Stimulated activated CD4-positive, alpha-beta T cell treated with anti-CD3 and anti-CD28 coated beads, TNF-alpha, amount 100 ng/mL, for 1 hour (primary cell): ENCODE measurements around the gene MED23.

Experiments used
- DNase-seq, 3 donors: peaks; one replicate each; pipeline ENCODE4 v3.0.0-alpha.2; 2020; ENCODE audit warnings: low read depth in 3 of 3, low spot score in 1 of 3

The MED23 gene, protein sequence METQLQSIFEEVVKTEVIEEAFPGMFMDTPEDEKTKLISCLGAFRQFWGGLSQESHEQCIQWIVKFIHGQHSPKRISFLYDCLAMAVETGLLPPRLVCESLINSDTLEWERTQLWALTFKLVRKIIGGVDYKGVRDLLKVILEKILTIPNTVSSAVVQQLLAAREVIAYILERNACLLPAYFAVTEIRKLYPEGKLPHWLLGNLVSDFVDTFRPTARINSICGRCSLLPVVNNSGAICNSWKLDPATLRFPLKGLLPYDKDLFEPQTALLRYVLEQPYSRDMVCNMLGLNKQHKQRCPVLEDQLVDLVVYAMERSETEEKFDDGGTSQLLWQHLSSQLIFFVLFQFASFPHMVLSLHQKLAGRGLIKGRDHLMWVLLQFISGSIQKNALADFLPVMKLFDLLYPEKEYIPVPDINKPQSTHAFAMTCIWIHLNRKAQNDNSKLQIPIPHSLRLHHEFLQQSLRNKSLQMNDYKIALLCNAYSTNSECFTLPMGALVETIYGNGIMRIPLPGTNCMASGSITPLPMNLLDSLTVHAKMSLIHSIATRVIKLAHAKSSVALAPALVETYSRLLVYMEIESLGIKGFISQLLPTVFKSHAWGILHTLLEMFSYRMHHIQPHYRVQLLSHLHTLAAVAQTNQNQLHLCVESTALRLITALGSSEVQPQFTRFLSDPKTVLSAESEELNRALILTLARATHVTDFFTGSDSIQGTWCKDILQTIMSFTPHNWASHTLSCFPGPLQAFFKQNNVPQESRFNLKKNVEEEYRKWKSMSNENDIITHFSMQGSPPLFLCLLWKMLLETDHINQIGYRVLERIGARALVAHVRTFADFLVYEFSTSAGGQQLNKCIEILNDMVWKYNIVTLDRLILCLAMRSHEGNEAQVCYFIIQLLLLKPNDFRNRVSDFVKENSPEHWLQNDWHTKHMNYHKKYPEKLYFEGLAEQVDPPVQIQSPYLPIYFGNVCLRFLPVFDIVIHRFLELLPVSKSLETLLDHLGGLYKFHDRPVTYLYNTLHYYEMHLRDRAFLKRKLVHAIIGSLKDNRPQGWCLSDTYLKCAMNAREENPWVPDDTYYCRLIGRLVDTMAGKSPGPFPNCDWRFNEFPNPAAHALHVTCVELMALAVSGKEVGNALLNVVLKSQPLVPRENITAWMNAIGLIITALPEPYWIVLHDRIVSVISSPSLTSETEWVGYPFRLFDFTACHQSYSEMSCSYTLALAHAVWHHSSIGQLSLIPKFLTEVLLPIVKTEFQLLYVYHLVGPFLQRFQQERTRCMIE (N-terminal part only)

DNA sequence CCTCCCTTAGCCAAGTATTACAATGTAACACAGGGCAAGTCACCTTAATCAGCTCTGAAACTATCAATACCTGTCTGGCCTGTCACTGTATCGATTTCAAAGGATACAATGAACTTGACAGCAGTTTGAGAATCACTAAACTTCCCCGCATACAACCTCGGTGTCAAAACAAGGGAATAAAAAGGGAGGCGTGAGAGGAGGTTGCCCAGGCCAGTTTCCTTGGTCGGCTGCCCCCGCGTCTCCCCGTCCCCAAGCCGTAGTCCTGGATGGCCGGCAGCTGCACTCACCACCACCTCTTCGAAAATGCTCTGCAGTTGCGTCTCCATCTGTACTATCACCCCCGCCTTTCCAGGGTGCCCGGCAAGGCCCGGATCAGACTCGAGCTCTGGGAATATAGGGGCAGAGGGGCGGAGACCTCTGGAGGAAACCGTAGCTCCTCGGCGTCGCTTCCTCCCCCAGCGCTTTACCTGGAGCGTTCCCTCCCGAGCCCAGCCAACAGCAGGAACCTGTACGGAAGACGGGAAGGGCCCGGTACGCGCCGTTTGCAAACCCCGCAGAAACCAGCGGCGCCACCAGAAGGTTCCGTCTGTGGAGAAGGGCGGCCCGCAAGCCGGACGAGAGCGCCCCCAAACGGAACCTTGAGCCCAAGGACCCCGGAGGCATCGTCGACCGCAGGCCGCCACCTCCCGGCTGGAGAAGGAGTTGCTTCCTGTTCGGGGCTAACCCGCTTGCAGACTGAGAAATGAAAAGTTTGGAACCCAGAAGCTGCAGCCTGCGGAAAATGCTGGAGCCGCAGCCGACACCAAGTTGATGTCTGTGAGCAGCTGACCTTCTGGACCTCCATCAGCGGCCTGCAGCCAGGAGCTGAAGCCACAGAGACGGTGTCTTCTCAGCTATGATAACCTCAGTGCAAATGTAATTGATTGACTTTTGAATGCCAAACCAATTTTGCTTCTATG, at the start of gene MED23:
Gene MED23 (minus strand): TSS at position 519 of the 959 bp plus-strand sequence. CDS start 193 bp downstream, at position 326.
- peak; percentile 79 to 99 (median 95) for DNase-seq

DNA sequence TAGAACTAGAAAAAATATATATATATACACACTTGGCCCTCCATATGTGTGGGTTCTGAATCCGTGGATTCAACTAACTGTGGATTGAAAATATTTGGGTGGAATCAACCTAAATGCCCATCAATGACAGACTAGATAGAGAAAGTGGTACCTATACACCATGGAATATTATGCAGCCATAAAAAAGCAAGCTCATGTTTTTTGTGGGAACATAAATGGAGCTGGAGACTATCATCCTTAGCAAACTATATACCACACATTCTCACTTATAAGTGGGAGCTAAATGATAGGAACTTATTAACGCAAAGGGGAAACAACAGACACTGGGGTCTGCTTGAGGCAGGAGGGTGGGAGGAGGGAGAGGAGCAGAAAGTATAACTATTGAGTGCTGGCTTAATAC, 45.1 kb upstream of the MED23 start:
- DNase-seq: no peak

DNA sequence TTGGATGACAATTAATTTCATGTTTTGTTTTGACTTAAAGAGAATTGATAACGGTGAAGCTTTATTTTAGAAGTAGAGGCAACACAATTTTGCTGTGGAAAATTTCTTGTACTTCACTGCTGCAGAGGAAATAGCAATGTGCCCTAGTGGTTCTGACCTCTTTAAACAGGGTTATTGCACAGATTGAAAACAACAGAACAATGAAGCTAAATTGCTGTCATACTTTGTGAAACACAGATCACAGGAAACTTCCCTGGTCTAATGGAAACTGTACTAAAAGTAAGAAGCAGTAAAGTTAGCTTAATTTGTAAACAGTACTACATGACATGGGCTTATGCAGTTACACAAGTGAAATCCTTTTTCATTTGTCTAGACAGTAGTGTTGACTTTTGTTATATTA, 41.8 kb upstream of the MED23 start:
- DNase-seq: no peak

DNA sequence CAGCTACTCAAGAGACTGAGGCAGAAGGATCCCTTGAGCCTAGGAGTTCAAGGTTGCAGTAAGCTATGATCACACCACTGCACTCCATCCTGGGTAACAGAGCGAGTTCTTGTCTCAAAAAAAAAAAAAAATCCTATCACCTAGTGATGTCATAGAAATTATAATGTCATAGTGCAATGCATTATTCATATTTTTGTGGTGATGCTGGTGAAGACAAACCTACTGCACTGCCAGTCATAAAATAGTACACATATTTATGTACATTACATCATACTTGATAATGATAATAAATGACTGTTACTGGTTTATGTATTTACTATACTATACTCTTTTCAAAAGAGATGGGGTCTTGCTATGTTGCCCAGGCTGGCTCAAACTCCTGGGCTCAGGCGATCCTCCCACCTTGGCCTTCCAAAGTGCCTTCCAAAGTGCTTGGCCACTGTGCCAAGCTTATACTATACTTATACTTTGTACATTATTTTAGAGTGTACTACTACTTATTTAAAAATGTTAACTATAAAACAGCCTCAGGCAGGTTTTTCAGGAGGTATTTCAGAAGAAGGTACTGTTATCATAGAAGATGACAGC, 35.6 kb upstream of the MED23 start:
- no peak for DNase-seq

DNA sequence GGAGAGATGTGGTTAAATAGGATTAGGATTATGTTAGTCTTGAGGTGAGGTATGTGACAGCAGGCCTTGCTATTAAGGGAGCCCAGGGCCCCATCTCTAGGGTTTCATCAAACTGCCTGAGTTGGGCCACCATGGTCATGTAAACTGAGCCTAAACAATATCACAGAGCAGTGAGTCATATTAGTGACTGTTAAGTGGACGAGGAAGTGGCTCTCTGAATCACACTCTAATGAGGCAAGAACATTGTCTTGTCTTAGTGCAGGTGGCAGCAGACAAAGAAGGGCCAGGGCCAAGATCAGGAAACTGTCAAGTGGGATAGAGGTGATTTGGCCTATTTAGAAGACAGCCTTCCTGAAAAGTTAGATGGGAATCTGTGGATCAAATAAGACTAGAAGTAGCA, 32.2 kb upstream of the MED23 start:
- no peak for DNase-seq

DNA sequence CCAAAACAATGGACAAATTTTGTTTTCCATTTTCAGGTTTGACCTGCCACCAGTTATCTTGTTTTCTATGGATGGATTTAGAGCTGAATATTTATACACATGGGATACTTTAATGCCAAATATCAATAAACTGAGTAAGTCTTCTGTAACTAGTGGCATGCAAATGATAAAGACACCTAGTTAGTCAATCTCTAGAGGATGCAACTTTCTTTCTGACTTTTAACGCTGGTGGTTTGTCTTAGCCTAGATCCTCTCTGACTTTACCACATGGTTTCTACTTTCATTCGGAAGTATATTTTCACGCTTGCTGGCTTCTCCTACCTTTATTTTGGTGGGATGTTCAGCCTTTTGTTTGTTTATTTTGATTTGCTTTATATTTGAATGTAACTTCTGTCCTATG, 30.2 kb upstream of the MED23 start:
- no peak for DNase-seq

DNA sequence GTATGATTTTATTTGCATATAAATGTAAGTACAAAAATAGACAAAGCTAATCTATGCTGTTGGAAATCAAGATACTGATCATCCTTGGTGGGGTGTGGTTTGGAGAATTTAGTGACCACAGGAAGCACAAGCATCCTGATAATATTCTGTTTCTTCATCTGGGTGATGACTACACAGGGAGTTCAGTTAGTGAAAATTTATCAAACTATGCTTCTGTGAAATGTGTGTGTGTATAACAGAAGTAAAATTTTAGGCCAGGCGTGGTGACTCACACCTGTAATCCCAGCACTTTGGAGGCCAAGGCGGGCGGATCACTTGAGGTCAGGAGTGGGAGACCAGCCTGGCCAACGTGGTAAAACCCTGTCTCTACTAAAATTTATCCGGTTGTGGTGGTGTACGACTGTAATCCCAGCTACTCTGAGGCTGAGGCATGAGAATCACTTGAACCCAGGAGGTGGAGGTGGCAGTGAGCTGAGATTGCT, 29.6 kb upstream of the MED23 start:
- DNase-seq: no peak

DNA sequence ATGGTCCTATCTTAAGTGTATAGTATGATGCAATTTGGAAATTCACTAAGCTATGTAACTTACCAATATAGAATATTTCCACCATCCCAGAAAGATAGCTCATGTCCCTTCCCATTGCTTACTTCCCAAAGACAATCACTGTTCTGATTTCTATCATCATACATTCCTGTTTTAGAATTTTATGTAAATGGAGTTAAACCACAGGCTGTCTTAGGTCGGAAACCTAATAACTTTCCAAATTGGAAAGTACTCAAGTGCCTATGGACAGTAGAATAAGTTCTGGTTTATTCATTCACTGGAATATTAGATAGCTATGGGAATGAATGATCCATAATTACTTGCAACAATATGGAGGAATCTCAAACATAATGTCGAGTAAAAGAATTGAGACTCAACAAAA, 29.2 kb upstream of the MED23 start:
- DNase-seq: no peak

DNA sequence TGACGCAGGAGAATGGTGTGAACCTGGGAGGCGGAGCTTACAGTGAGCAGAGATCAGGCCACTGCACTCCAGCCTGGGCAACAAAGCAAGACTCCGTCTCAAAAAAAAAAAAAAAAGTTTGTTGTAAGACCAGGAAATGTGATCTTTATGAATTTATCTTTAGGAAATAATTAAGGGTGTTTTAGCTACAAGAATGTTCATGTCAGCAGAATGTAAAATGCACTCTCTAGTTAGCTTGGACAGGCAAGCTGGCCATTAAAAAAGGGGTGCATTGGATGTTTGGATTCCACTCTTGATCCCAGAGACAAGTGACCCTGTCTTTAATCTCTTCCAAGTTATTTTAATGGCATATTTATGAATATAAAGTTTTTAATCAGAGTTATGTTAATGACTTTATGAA, 28.6 kb upstream of the MED23 start:
- no peak for DNase-seq

DNA sequence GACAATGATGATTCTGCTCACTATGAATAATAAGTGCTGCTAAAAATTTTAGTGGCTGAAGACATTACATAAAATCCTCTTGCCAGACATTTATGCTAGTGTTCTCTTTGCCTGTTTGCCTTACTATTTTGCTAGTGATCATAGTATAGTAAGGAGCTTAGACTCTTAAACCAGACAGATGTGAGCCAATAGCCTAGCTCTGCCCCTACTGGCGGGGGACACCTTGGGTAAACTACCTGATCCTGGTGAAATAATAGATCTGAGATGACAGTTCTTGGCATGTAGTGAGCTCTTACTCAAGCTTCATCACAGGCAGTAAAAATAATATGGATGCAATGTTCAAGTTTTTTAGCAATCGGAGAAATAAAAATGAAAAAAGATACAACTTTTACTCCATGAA, 27.9 kb upstream of the MED23 start:
- no peak for DNase-seq

DNA sequence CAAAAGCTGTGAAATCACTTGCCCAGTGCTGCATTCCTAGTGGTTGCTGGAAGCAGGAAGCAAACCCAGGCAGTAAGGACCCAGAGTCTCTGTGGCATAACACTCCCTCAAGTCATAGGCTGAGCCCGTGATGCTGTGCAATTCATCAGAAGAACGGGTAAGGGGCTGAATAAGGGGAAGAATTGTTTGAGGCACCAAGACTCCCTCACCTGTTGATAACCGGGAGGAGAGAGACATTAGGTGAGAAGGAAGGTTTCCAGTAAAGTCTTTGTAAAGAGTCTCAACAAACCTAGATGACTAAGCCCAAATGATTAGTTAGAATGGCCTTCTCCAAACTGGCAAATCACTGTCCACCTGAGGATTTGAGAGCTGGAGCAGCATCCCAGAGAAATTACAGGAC, 27.3 kb upstream of the MED23 start:
- DNase-seq: no peak

DNA sequence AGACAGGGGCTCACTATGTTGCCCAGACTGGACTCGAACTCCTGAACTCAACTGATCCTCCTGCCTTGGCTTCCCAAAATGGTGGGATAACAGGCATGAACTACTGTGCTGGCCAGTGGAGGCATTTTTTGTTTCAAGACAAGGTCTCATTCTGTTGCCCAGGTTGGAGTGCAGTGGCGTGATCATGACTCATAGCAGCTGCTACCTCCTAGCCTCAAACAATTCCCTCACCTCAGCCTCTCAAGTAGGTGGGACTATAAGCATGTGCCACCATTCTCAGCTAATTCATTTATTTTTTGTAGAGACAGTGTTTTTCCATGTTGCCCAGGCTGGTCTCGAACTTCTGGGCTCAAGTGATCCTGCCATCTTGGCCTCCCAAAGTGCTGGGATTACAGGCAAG, 26.3 kb upstream of the MED23 start:
- DNase-seq: no peak

DNA sequence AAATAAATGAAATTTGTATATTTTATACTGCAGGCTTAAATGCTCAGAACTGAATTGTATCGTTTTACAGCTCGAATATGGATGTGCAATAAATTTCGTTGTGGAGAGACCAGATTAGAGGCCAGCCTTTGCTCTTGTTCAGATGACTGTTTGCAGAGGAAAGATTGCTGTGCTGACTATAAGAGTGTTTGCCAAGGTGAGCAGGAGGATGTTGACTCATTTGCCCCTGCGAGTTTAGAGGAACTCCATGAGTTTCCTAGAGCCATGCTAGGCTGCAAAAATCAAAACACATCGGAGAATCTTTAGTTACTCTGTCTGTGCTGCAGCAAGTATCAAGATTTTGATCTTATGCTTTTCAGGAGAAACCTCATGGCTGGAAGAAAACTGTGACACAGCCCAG, 24.4 kb upstream of the MED23 start:
- no peak for DNase-seq

DNA sequence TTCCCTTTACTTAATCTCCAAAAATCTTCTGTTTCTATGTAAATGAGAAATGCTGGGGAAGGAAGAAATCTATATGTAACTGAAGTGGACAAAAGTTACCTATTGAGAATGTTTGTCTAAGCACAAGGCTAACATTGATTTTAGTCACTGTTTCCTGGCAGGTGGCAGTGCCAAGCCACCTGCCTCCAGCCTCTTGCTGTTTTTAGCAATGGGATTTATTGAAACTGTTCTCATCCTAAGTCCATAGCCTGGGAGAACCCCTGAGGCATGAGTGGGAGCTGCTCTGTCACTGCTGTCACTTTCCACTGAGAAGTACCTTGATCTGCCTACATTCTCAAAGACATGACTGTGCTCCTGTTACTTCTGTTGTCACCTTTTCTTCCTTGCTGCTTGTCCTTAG, 23.7 kb upstream of the MED23 start:
- DNase-seq: no peak

DNA sequence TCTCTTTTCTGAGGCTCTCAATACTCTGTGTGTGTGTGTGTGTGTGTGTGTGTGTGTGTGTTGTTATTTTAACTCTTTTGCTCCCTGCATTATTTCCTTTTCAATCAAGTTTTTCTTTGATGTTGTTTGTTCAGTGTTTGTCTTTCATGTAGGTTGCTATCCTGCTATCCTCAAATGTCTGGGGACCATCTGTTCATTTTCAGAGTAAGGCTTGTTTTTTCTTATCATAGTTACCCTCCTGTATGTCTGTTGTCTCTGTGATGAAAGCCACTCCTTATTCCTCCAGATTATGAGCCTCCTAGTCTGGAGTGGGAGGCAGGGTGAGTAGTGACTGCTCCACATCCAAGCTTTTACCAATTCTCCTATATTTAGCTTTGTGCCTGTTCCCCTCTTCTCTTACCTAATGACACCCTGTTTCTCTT, 18.2 kb upstream of the MED23 start:
- no peak for DNase-seq

DNA sequence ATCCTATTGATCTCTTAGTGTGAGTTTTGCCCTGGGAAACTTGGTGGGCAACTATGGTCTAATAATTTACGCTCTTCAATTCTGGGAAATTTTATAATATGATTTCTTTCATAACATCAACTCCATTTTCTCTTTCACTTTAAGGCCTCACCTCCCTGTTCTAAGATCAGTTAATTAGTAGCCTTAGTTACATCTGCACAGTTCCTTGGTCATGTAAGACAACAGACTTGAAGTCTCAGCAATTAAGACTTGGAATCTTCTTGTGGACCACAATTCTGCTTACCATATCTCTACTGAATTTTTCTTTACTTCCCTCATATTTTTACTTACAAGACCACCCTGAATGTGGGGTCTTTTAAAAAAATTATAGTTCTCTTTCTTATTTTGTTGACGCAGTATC, 17.8 kb upstream of the MED23 start:
- DNase-seq: no peak

DNA sequence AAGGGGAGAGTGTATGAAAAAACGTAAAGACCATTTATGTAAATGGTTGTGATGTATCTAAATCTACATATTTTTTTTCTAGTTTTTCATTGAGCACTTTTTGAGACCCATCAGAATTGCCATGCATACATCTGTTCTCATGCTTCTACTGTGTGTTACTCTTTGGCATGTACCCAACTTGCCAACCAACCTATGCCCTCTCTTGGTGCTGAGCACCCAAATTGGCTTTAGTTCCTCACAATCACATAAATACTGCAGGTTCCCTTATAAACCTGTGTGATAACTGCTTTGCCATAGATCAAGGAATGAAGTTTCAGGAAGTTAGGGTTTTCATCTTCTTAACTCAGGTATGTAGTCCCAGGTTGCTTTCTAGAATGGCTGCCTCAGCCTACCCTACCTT, 16.9 kb upstream of the MED23 start:
- DNase-seq: no peak

DNA sequence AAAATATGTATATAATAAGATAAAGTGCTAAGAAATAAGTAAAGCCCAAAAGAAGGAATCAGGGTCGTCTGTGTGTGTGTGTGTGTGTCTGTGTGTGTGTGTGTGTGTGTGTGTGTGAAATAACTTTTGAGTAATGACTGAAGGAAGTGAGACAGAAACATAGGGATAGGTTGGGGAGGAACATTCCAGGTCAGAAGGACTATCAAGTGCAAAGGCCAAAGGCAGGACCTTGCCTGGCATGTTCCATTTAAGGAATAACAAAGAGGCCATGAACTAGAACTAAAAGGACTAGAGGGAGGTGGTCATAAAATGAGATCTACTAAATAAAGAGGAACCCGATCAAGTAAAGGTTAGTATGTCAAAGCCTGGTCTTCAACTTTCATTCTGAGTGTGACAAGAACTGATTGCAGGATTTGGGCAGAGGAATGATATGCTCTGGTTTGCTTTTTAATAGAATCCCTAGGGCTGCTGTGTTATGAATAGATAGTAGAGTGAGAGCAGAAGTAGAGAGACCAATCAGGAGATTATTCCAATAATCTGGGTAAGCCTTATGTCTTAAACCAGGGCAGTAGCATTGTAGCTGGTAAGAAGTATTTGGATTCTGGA, 15.9 kb upstream of the MED23 start:
- no peak for DNase-seq

DNA sequence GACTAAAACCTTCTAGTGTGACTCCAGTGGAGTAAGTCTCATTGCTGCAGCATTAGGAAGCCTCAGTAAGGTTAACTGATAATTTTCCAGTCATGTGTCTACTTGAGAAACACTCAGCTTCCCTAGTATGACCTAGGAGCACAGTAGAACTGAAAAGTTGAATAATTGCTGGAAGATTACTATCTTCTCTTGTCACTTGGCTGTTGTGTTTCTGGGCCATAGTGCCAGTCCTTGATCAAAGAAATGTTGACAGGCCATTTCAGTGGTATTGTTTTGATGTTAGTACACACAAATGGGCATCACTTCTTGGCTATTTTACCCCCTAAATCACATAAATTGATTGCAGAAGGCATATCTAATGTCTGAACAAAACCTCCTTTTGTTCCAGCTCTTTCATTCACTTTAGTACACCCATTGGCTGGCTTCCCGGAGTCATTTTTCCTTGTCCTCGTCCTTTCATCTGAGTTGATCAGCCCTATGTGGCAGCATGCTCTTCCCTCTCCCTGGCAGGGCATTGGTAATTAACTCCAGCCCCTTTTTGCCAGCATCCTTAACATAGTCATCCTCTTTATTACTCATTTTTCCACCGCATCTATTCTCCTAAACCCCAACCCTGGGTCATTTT, 15.1 kb upstream of the MED23 start:
- DNase-seq: no peak
